Loucy (cell line): ENCODE measurements around the gene RPL31.

Source experiments
- H2AFZ ChIP-seq: fragments of 200-600 bp; sonication (generic); 2 replicates; pipeline ENCODE4 v1.6.0; 2016; ENCODE audit warnings: antibody characterized with exemption, mild to moderate bottlenecking, low read length, moderate library complexity
- H3F3A ChIP-seq: fragments of 200-600 bp; 2 replicates; pipeline ENCODE4 v1.6.0; 2016; ENCODE audit warnings: antibody characterized with exemption, low read depth, mild to moderate bottlenecking
- H3K27me3 ChIP-seq: fragments of 200-600 bp; sonication (generic); 2 replicates; pipeline ENCODE4 v1.6.1; 2014; ENCODE audit warnings: low read length, mild to moderate bottlenecking; ENCODE audit not compliant: insufficient read depth, poor library complexity, severe bottlenecking
- H3K36me3 ChIP-seq: fragments of 200-600 bp; sonication (generic); 2 replicates; pipeline ENCODE4 v1.6.1; 2016; ENCODE audit warnings: low read length; ENCODE audit not compliant: insufficient read depth
- H3K4me1 ChIP-seq: fragments of 200-600 bp; sonication (generic); 2 replicates; pipeline ENCODE4 v1.5.1; 2014; ENCODE audit warnings: low read length, mild to moderate bottlenecking; ENCODE audit not compliant: insufficient read depth, poor library complexity, severe bottlenecking
- H3K4me2 ChIP-seq: fragments of 200-600 bp; sonication (generic); 2 replicates; pipeline ENCODE4 v1.6.0; 2014; ENCODE audit warnings: antibody characterized with exemption, low read length, low read depth, mild to moderate bottlenecking; ENCODE audit not compliant: poor library complexity, severe bottlenecking
- H3K4me3 ChIP-seq: fragments of 200-600 bp; sonication (generic); 2 replicates; pipeline ENCODE4 v1.5.1; 2014; ENCODE audit warnings: low read length, mild to moderate bottlenecking, mixed read lengths; ENCODE audit not compliant: poor library complexity, severe bottlenecking
- H3K79me2 ChIP-seq: fragments of 200-600 bp; sonication (generic); 2 replicates; pipeline ENCODE4 v1.6.1; 2014; ENCODE audit warnings: low read length; ENCODE audit not compliant: insufficient read depth
- H3K9ac ChIP-seq: fragments of 200-600 bp; sonication (generic); 2 replicates; pipeline ENCODE4 v1.6.0; 2014; ENCODE audit warnings: mild to moderate bottlenecking, low read depth, low read length, moderate library complexity; ENCODE audit not compliant: poor library complexity, severe bottlenecking
- H3K9me2 ChIP-seq: fragments of 200-600 bp; sonication (generic); replicated peaks from 2 replicates; pipeline ENCODE4 v1.6.1; 2016; ENCODE audit warnings: low read depth, low read length, mixed read lengths
- H3K9me3 ChIP-seq: fragments of 200-600 bp; sonication (generic); 2 replicates; pipeline ENCODE4 v1.6.1; 2014; ENCODE audit warnings: mild to moderate bottlenecking, antibody characterized with exemption, low read length, low read depth; ENCODE audit not compliant: insufficient read depth
- H4K20me1 ChIP-seq: fragments of 200-600 bp; sonication (generic); 2 replicates; pipeline ENCODE4 v1.6.0; 2014; ENCODE audit warnings: antibody characterized with exemption, low read length, mild to moderate bottlenecking; ENCODE audit not compliant: insufficient read depth, poor library complexity, severe bottlenecking
- CTCF ChIP-seq: fragments of 200-600 bp; sonication (generic); conservative IDR thresholded peaks from 2 replicates; pipeline ENCODE4 v1.5.1; 2014; ENCODE audit warnings: mild to moderate bottlenecking, antibody characterized with exemption, low read length
- EZH2phosphoT487 ChIP-seq: fragments of 200-600 bp; IDR thresholded peaks from 2 replicates; pipeline ENCODE4 v1.6.1; 2018; ENCODE audit warnings: antibody characterized with exemption, mild to moderate bottlenecking, moderate library complexity, borderline replicate concordance

RPL31 gene

GRCh38 chr2:101036562-101036961 is 34.5 kb downstream of the RPL31 start:
- no peaks in the 10 kb centered on the region for H3K27me3 ChIP-seq
- no peaks in the 10 kb centered on the region for H3F3A ChIP-seq
- no peaks in the 10 kb centered on the region for H3K36me3 ChIP-seq
- TF ChIP-seq CTCF (peak; percentile 67), EZH2phosphoT487 (no peak)
- no peak overlapping the region for H3K9ac ChIP-seq
- H3K4me2 ChIP-seq: no peak overlapping the region
- H2AFZ ChIP-seq: no peak overlapping the region
- no peaks in the 10 kb centered on the region for H3K4me1 ChIP-seq
- H3K4me3 ChIP-seq: no peak overlapping the region
- no peaks in the 10 kb centered on the region for H3K9me2 ChIP-seq
- no peaks in the 10 kb centered on the region for H4K20me1 ChIP-seq
- no peaks in the 10 kb centered on the region for H3K9me3 ChIP-seq
- no peaks in the 10 kb centered on the region for H3K79me2 ChIP-seq

GRCh38 chr2:101037161-101037755 is 35.2 kb downstream of the RPL31 start:
- Histone ChIP-seq H3K4me1 (no peaks in the 10 kb centered on the region), H3K9me3 (no peaks in the 10 kb centered on the region), H3F3A (no peaks in the 10 kb centered on the region), H3K36me3 (no peaks in the 10 kb centered on the region), H3K9ac (no peak overlapping the region), H3K9me2 (no peaks in the 10 kb centered on the region), H4K20me1 (no peaks in the 10 kb centered on the region), H3K27me3 (no peaks in the 10 kb centered on the region), H3K79me2 (no peaks in the 10 kb centered on the region), H3K4me3 (no peak overlapping the region), H3K4me2 (no peak overlapping the region), H2AFZ (no peak overlapping the region)
- TF ChIP-seq EZH2phosphoT487 (no peak), CTCF (no peak)

GRCh38 chr2:101038455-101039255 is 36.6 kb downstream of the RPL31 start:
- Histone ChIP-seq H3K4me1 (no peaks in the 10 kb centered on the region), H4K20me1 (no peaks in the 10 kb centered on the region), H2AFZ (no peak overlapping the region), H3K79me2 (no peaks in the 10 kb centered on the region), H3K36me3 (no peaks in the 10 kb centered on the region), H3K9me3 (no peaks in the 10 kb centered on the region), H3F3A (no peaks in the 10 kb centered on the region), H3K9me2 (no peaks in the 10 kb centered on the region), H3K27me3 (no peaks in the 10 kb centered on the region), H3K9ac (no peak overlapping the region), H3K4me3 (no peak overlapping the region), H3K4me2 (no peak overlapping the region)
- TF ChIP-seq EZH2phosphoT487: no peak
- TF ChIP-seq CTCF: peak; percentile 66
